IMR-90 (cell line): ENCODE data around the gene RBFOX2. TPM values are rescaled to one million over a fixed set of nuclear protein-coding genes. Genes with fewer than 3 reads are reported as not detected.

Source experiments
- ATAC-seq: fragments of 200-7000 bp; cut with Tn5 transposase; 2 replicates; pipeline ENCODE4 v1.9.1; 2020; ENCODE audit warnings: low read depth, mild to moderate bottlenecking, moderate library complexity
- BruUV-seq: library from RNA; stranded (reverse); fragments of 400-500 nt; replicated peaks from 2 replicates; lab custom pipeline; 2021; lab: Mats Ljungman, UMichigan
- CTCF ChIA-PET: fragments of 300-600 bp; formaldehyde crosslinking; extraction: SDS; loops from one replicate; lab custom pipeline; 2021; ENCODE audit warnings: antibody characterized with exemption; lab: Yijun Ruan, JAX
- POLR2A ChIA-PET: fragments of 300-600 bp; sonication (Branson Sonifier 250); formaldehyde crosslinking; loops from one replicate; lab custom pipeline; 2022; ENCODE audit warnings: antibody characterized with exemption; ENCODE audit not compliant: unreplicated experiment; lab: Charles Lee
- DNase-seq: peaks from one replicate; pipeline ENCODE4 v3.0.0; 2013
- H2AFZ ChIP-seq: replicated peaks from 2 replicates; pipeline ENCODE3; 2013; ENCODE audit warnings: low read length, mild to moderate bottlenecking; ENCODE audit not compliant: poor library complexity
- H2AK5ac ChIP-seq: 2 replicates; pipeline ENCODE4 v1.6.1; 2013; ENCODE audit warnings: low read depth, low read length, inconsistent platforms
- H2AK9ac ChIP-seq: replicated peaks from 2 replicates; pipeline ENCODE3; 2013; ENCODE audit warnings: mild to moderate bottlenecking, low read depth, low read length, moderate library complexity; ENCODE audit not compliant: poor library complexity
- H2BK120ac ChIP-seq: 2 replicates; pipeline ENCODE4 v1.6.1; 2013; ENCODE audit warnings: low read depth, low read length, inconsistent platforms
- H2BK15ac ChIP-seq: 3 replicates; pipeline ENCODE4 v1.6.1; 2013; ENCODE audit warnings: low read depth, low read length, inconsistent platforms
- H2BK20ac ChIP-seq: 2 replicates; pipeline ENCODE4 v1.6.1; 2013; ENCODE audit warnings: low read depth, mild to moderate bottlenecking, inconsistent platforms, low read length, moderate library complexity
- H2BK5ac ChIP-seq: 2 replicates; pipeline ENCODE4 v1.6.1; 2013; ENCODE audit warnings: mild to moderate bottlenecking, low read depth, low read length, inconsistent platforms; ENCODE audit not compliant: poor library complexity, severe bottlenecking
- H3K14ac ChIP-seq: replicated peaks from 2 replicates; pipeline ENCODE4 v1.6.1; 2013; ENCODE audit warnings: low read depth, low read length, inconsistent platforms
- H3K18ac ChIP-seq: 2 replicates; pipeline ENCODE4 v1.6.1; 2013; ENCODE audit warnings: low read depth, low read length, control low read depth
- H3K23ac ChIP-seq: 2 replicates; pipeline ENCODE4 v1.6.1; 2013; ENCODE audit warnings: low read depth, low read length, inconsistent platforms
- H3K27ac ChIP-seq: 2 replicates; pipeline ENCODE4 v1.5.1; 2013; ENCODE audit warnings: mild to moderate bottlenecking, control low read depth, low read length; ENCODE audit not compliant: insufficient read depth
- H3K27me3 ChIP-seq: 2 replicates; pipeline ENCODE4 v1.6.1; 2013; ENCODE audit warnings: low read length; ENCODE audit not compliant: control insufficient read depth, insufficient read depth
- H3K36me3 ChIP-seq: 2 replicates; pipeline ENCODE4 v1.6.1; 2013; ENCODE audit warnings: low read length, mixed read lengths; ENCODE audit not compliant: control insufficient read depth, insufficient read depth
- H3K4ac ChIP-seq: 2 replicates; pipeline ENCODE4 v1.6.1; 2013; ENCODE audit warnings: low read depth, low read length, inconsistent platforms
- H3K4me1 ChIP-seq: 2 replicates; pipeline ENCODE4 v1.6.1; 2013; ENCODE audit warnings: low read length, mixed read lengths; ENCODE audit not compliant: control insufficient read depth, insufficient read depth
- H3K4me2 ChIP-seq: 2 replicates; pipeline ENCODE4 v1.6.1; 2013; ENCODE audit warnings: low read depth, mild to moderate bottlenecking, control low read depth, low read length, moderate library complexity
- H3K4me3 ChIP-seq: 2 replicates; pipeline ENCODE4 v1.5.1; 2013; ENCODE audit warnings: low read depth, mild to moderate bottlenecking, control low read depth, low read length, moderate library complexity; ENCODE audit not compliant: insufficient read depth
- H3K56ac ChIP-seq: 2 replicates; pipeline ENCODE4 v1.6.1; 2013; ENCODE audit warnings: low read length, inconsistent platforms; ENCODE audit not compliant: insufficient read depth; ENCODE audit errors: extremely low read depth
- H3K79me1 ChIP-seq, 2 experiments: 2 replicates each; pipeline ENCODE4 v1.6.1; 2013; ENCODE audit warnings: low read length in 2 of 2, inconsistent platforms in 1 of 2, low read depth in 1 of 2
- H3K9ac ChIP-seq: 2 replicates; pipeline ENCODE4 v1.6.1; 2013; ENCODE audit warnings: low read depth, low read length, control low read depth
- H3K9me1 ChIP-seq: 2 replicates; pipeline ENCODE4 v1.6.1; 2013; ENCODE audit warnings: low read length, inconsistent platforms; ENCODE audit not compliant: insufficient read depth
- H3K9me3 ChIP-seq: 2 replicates; pipeline ENCODE4 v1.6.1; 2013; ENCODE audit warnings: low read length; ENCODE audit not compliant: control insufficient read depth, insufficient read depth
- H4K20me1 ChIP-seq: 2 replicates; pipeline ENCODE4 v1.6.1; 2013; ENCODE audit warnings: low read length, inconsistent platforms; ENCODE audit not compliant: insufficient read depth
- H4K5ac ChIP-seq: 2 replicates; pipeline ENCODE4 v1.6.1; 2013; ENCODE audit warnings: mild to moderate bottlenecking, low read depth, low read length, control low read depth
- H4K8ac ChIP-seq, 2 experiments: 2 replicates each; pipeline ENCODE4 v1.6.1; 2013; ENCODE audit warnings: low read depth in 2 of 2, low read length in 2 of 2, control low read depth in 1 of 2, inconsistent platforms in 1 of 2
- H4K91ac ChIP-seq: 2 replicates; pipeline ENCODE4 v1.6.1; 2013; ENCODE audit warnings: low read depth, low read length, inconsistent platforms; ENCODE audit not compliant: insufficient read depth
- CHD1 ChIP-seq: IDR thresholded peaks from 2 replicates; pipeline ENCODE4 v1.6.1; 2012; ENCODE audit warnings: low read depth, low read length, improper control_type of control experiment
- RCOR1 ChIP-seq: IDR thresholded peaks from 2 replicates; pipeline ENCODE4 v1.6.1; 2012; ENCODE audit warnings: mild to moderate bottlenecking, low read length, improper control_type of control experiment; ENCODE audit not compliant: insufficient replicate concordance
- RFX5 ChIP-seq: IDR thresholded peaks from 2 replicates; pipeline ENCODE4 v1.8.0; 2012; ENCODE audit warnings: low read depth, mild to moderate bottlenecking, low read length, moderate library complexity
- WGBS, 2 experiments: methylation state at CpG; one replicate each; pipeline versions ENCODE4 v1.1.5 to v1.1.7; 2013; ENCODE audit warnings: missing lambda C conversion rate in 2 of 2; ENCODE audit not compliant: insufficient read length in 1 of 2; ENCODE audit errors: extremely low coverage in 2 of 2; 5-methylcytosine and 5-hydroxymethylcytosine counted together
- dilution Hi-C: fragments of 300-500 bp; cut with HindIII; formaldehyde crosslinking; loops from one replicate; pipeline ENCODE4 v1.14.3; 2018; ENCODE audit warnings: low sequenced_read_pairs; ENCODE audit not compliant: unreplicated experiment
- in situ Hi-C: fragments of 300-500 bp; cut with MboI; formaldehyde crosslinking; loops from 3 replicates; pipeline ENCODE4 v1.14.3; 2019; ENCODE audit warnings: low sequenced_read_pairs, inconsistent platforms, mixed read lengths
- intact Hi-C: fragments of 100-400 bp; cut with micrococcal nuclease; formaldehyde crosslinking; loops from 2 replicates; pipeline ENCODE4 v1.10.0; 2022
- polyA plus RNA-seq, 3 experiments: library from polyadenylated mRNA; depleted of rRNA; stranded (reverse); fragments of >200 nt; gene quantifications; 2 replicates each; pipeline ENCODE4 v1.2.3, GENCODE V29; 2012; ENCODE audit warnings: low replicate concordance in 1 of 3
- total RNA-seq: library from RNA; depleted of rRNA; stranded (reverse); fragments of >200 nt; gene quantifications from 2 replicates; pipeline ENCODE4 v1.2.3, GENCODE V29; 2012
- TF ChIP-seq, protein P1 (sequence below): fragments of 150-350 bp; IDR thresholded peaks from 2 replicates; pipeline ENCODE4 v1.6.1; 2017; ENCODE audit warnings: mild to moderate bottlenecking, antibody characterized with exemption, low read length, low read depth

RBFOX2 gene
- total and polyA plus RNA-seq, 2 of the 4 experiments (the other 2 are of a cell fraction): 146 to 178 TPM

DNA sequence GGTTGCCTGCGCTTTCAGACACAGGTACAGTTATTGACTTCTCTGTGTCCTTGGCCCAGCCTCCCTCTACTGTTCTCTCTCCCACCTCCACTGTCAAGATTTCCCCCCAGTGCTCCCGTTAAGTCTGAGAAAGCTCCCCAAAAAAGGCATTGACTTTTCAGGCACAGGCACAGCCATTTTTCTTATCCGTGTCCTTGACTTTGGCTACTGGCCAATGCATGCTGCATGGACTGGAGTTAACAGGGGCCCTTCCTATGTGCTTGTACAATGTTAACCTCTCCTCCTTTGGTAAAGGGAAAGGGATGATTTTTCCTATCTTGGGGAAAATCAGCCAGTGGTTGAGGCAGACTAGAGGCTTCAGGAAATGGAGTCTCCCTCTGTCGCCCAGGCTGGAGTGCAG, 306.7 kb downstream of the RBFOX2 start:
- POLR2A ChIA-PET: no interaction called here
- intact Hi-C loops: no loop called here

More for the DNA sequence above, 306.7 kb downstream of the RBFOX2 start:
- Histone ChIP-seq H3K23ac (no peak overlapping the region), H3K14ac (no peak overlapping the region), H3K79me1 (no peaks in the 10 kb centered on the region), H3K27ac (no peak overlapping the region), H3K56ac (no peak overlapping the region), H4K20me1 (no peaks in the 10 kb centered on the region), H2AK9ac (no peak overlapping the region), H3K4me2 (no peak overlapping the region), H4K91ac (no peak overlapping the region), H2AK5ac (no peak overlapping the region), H3K27me3 (no peaks in the 10 kb centered on the region), H2BK120ac (no peak overlapping the region), H3K4ac (no peak overlapping the region), H3K4me3 (no peak overlapping the region), H2BK20ac (no peak overlapping the region), H3K18ac (no peak overlapping the region), H3K9me1 (no peaks in the 10 kb centered on the region; the same call in 1 of the 2 replicates), H3K4me1 (no peaks in the 10 kb centered on the region), H3K9ac (no peak overlapping the region), H4K8ac (no peak overlapping the region), H2AFZ (no peak overlapping the region), H2BK15ac (no peak overlapping the region), H2BK5ac (no peak overlapping the region), H3K9me3 (no peaks in the 10 kb centered on the region), H3K36me3 (no peaks in the 10 kb centered on the region), H4K5ac (no peak overlapping the region)
- 100% methylated on average over 1 of the region's 4 CpGs; no CpG with 5 or more reads in 1 of the 2 experiments for WGBS, 2 experiments
- ATAC-seq (no peak), DNase-seq (no peak)
- dilution Hi-C loops (no loop called here), in situ Hi-C loops (no loop called here)
- CTCF ChIA-PET: interaction anchor here (0.7 kb wide), 1 partner anchor 407 kb away, joined by 4 read pairs; no protein-coding TSS in a partner anchor
- TF ChIP-seq CHD1 (no peak), RCOR1 (no peak), RFX5 (no peak)
- TF ChIP-seq, protein P1, sequence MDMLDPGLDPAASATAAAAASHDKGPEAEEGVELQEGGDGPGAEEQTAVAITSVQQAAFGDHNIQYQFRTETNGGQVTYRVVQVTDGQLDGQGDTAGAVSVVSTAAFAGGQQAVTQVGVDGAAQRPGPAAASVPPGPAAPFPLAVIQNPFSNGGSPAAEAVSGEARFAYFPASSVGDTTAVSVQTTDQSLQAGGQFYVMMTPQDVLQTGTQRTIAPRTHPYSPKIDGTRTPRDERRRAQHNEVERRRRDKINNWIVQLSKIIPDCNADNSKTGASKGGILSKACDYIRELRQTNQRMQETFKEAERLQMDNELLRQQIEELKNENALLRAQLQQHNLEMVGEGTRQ: no peak
- no TSS peak for BruUV-seq
